GM19324 (cell line): Measurements from ENCODE around the gene SLC35G3.
"Not testable (repeated sequence)": the region's sequence is repeated elsewhere in the genome, so short reads cannot be mapped to it uniquely, and the experiment has no call there.

Source experiments
- ATAC-seq: cut with Tn5 transposase; IDR thresholded peaks from one replicate; pipeline ENCODE4 v1.9.1; 2021; ENCODE audit warnings: mild to moderate bottlenecking, moderate library complexity; ENCODE audit not compliant: unreplicated experiment, low FRiP score

Gene SLC35G3

GRCh38 chr17:35194001-35194400 is at the start of gene SLC35G3:
TSS of gene SLC35G3 (minus strand) at chr17:35194393. CDS start at chr17:35194307, 86 bp downstream.
- ATAC-seq = not testable (repeated sequence)

- ATAC-seq = no peak
Measured at GRCh38 chr17:35243561-35244340, 49.6 kb upstream of the SLC35G3 start.

GRCh38 chr17:35242805-35243560 is 48.8 kb upstream of the SLC35G3 start, which contains the start of gene SLFN5:
TSS of gene SLFN5 (plus strand) at chr17:35243072. CDS start at chr17:35258691, 15,619 bp downstream.
- peak; percentile 63 for ATAC-seq

GRCh38 chr17:35242158-35242804 is 48.1 kb upstream of the SLC35G3 start:
- peak; percentile 44 for ATAC-seq

GRCh38 chr17:35241520-35241919 is 47.3 kb upstream of the SLC35G3 start:
- ATAC-seq = no peak

- no peak for ATAC-seq
Measured at GRCh38 chr17:35240861-35241260, 46.7 kb upstream of the SLC35G3 start.

GRCh38 chr17:35239823-35240222 is 45.6 kb upstream of the SLC35G3 start:
- ATAC-seq = no peak

GRCh38 chr17:35238821-35239220 is 44.6 kb upstream of the SLC35G3 start:
- ATAC-seq = no peak

- ATAC-seq = no peak
Measured at GRCh38 chr17:35236821-35237220, 42.6 kb upstream of the SLC35G3 start.

- no peak for ATAC-seq
Measured at GRCh38 chr17:35235917-35236316, 41.7 kb upstream of the SLC35G3 start.

GRCh38 chr17:35235289-35235688 is 41.1 kb upstream of the SLC35G3 start:
- no peak for ATAC-seq

GRCh38 chr17:35234315-35234714 is 40.1 kb upstream of the SLC35G3 start:
- ATAC-seq = not testable (repeated sequence)

GRCh38 chr17:35229638-35230037 is 35.4 kb upstream of the SLC35G3 start:
- no peak for ATAC-seq

GRCh38 chr17:35227546-35227945 is 33.4 kb upstream of the SLC35G3 start:
- ATAC-seq = no peak

- ATAC-seq = no peak
Measured at GRCh38 chr17:35224436-35224835, 30.2 kb upstream of the SLC35G3 start.

GRCh38 chr17:35222452-35222851 is 28.3 kb upstream of the SLC35G3 start:
- no peak for ATAC-seq

GRCh38 chr17:35218915-35219314 is 24.7 kb upstream of the SLC35G3 start:
- no peak for ATAC-seq

GRCh38 chr17:35217107-35217506 is 22.9 kb upstream of the SLC35G3 start:
- ATAC-seq = no peak

GRCh38 chr17:35214631-35215273 is 20.6 kb upstream of the SLC35G3 start:
- no peak for ATAC-seq

- no peak for ATAC-seq
Measured at GRCh38 chr17:35214192-35214591, 20.0 kb upstream of the SLC35G3 start.
